ENCODE data around the gene AFG1L. TPM values are rescaled to one million over a fixed set of nuclear protein-coding genes. Genes with fewer than 3 reads are reported as not detected.

Gene AFG1L
- total RNA-seq, 1 experiment from 2014 or later: 4.9 TPM

GRCh38 chr6:108277295-108277694, 17.6 kb upstream of the AFG1L start:
- ChIA-PET POLR2A (no interaction called here), RAD21 (ENCODE audit: low non-redundant PET in 1 of 2, low total read pairs in 2 of 2, uncharacterized antibody in 2 of 2, unreplicated experiment in 2 of 2) (no interaction called here), CTCF (no interaction called here)
- no peaks in the 10 kb centered on the region for H3K9me3 ChIP-seq (ENCODE audit: control insufficient read depth in 1 of 2, insufficient read depth in 1 of 2, low read depth in 1 of 2, low read length in 2 of 2)
- H3K27ac ChIP-seq (ENCODE audit: low read depth, low read length): no peak overlapping the region
- H3K4me3 ChIP-seq (replicated peaks in 1 of 2; ENCODE audit: low read depth in 1 of 2, low read length in 2 of 2): no peak overlapping the region
- H3K36me3 ChIP-seq (ENCODE audit: control insufficient read depth in 1 of 2, insufficient read depth in 2 of 2, low read length in 2 of 2): no peaks in the 10 kb centered on the region
- TF ChIP-seq ZBTB33 (IDR thresholded peaks at IDR 0.05; ENCODE audit: extremely low read depth, insufficient replicate concordance, low read length) (no peak), SRF (IDR thresholded peaks at IDR 0.05; ENCODE audit: low read depth) (no peak), SP1 (IDR thresholded peaks at IDR 0.05; ENCODE audit: low read depth) (no peak), ZNF274 (IDR thresholded peaks at IDR 0.05; ENCODE audit: low read depth, low read length) (no peak), ELF1 (IDR thresholded peaks at IDR 0.05; ENCODE audit: borderline replicate concordance, low read depth) (no peak), JUND (IDR thresholded peaks at IDR 0.05) (no peak), EGR1 (IDR thresholded peaks at IDR 0.05; ENCODE audit: low read depth) (no peak), ZFX (IDR thresholded peaks at IDR 0.05) (no peak), POLR2AphosphoS5 (IDR thresholded peaks at IDR 0.05; ENCODE audit: low read depth, low read length) (no peak), CBX3 (IDR thresholded peaks at IDR 0.05; ENCODE audit: low read depth) (no peak)
- TF ChIP-seq, protein P1, sequence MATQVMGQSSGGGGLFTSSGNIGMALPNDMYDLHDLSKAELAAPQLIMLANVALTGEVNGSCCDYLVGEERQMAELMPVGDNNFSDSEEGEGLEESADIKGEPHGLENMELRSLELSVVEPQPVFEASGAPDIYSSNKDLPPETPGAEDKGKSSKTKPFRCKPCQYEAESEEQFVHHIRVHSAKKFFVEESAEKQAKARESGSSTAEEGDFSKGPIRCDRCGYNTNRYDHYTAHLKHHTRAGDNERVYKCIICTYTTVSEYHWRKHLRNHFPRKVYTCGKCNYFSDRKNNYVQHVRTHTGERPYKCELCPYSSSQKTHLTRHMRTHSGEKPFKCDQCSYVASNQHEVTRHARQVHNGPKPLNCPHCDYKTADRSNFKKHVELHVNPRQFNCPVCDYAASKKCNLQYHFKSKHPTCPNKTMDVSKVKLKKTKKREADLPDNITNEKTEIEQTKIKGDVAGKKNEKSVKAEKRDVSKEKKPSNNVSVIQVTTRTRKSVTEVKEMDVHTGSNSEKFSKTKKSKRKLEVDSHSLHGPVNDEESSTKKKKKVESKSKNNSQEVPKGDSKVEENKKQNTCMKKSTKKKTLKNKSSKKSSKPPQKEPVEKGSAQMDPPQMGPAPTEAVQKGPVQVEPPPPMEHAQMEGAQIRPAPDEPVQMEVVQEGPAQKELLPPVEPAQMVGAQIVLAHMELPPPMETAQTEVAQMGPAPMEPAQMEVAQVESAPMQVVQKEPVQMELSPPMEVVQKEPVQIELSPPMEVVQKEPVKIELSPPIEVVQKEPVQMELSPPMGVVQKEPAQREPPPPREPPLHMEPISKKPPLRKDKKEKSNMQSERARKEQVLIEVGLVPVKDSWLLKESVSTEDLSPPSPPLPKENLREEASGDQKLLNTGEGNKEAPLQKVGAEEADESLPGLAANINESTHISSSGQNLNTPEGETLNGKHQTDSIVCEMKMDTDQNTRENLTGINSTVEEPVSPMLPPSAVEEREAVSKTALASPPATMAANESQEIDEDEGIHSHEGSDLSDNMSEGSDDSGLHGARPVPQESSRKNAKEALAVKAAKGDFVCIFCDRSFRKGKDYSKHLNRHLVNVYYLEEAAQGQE (IDR thresholded peaks at IDR 0.05; ENCODE audit: low read depth): no peak
- TF ChIP-seq, protein P2, sequence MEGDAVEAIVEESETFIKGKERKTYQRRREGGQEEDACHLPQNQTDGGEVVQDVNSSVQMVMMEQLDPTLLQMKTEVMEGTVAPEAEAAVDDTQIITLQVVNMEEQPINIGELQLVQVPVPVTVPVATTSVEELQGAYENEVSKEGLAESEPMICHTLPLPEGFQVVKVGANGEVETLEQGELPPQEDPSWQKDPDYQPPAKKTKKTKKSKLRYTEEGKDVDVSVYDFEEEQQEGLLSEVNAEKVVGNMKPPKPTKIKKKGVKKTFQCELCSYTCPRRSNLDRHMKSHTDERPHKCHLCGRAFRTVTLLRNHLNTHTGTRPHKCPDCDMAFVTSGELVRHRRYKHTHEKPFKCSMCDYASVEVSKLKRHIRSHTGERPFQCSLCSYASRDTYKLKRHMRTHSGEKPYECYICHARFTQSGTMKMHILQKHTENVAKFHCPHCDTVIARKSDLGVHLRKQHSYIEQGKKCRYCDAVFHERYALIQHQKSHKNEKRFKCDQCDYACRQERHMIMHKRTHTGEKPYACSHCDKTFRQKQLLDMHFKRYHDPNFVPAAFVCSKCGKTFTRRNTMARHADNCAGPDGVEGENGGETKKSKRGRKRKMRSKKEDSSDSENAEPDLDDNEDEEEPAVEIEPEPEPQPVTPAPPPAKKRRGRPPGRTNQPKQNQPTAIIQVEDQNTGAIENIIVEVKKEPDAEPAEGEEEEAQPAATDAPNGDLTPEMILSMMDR (IDR thresholded peaks at IDR 0.05 in 2 of 3, conservative IDR thresholded peaks at IDR 0.05 in 1 of 3; ENCODE audit: borderline replicate concordance in 1 of 3, insufficient read depth in 1 of 3, low read depth in 2 of 3, low read length in 2 of 3): no peak
- no peaks in the 10 kb centered on the region for H3K27me3 ChIP-seq (ENCODE audit: insufficient read depth, low read length)
- peaks cover 5% of the 10 kb centered on the region; the same call in 1 of the 2 replicates for H3K9me2 ChIP-seq (ENCODE audit: insufficient read depth)
- no peaks in the 10 kb centered on the region for H3K79me2 ChIP-seq (ENCODE audit: insufficient read depth, low read length)
- ATAC-seq (no peak), DNase-seq (ENCODE audit: low read depth, low spot score) (no peak)
- H4K20me1 ChIP-seq (ENCODE audit: insufficient read depth): no peaks in the 10 kb centered on the region
- H3K4me2 ChIP-seq (ENCODE audit: low read length): no peak overlapping the region
- H3K9ac ChIP-seq (ENCODE audit: low read length): no peak overlapping the region
- no peak overlapping the region for H2AFZ ChIP-seq (ENCODE audit: low read depth, low read length, poor library complexity, severe bottlenecking)
- intact Hi-C loops (cut with micrococcal nuclease): no loop called here
- peaks cover 0 to 5% of the 10 kb centered on the region in 2 experiments; a peak in 1 of 4 replicates for H3K4me1 ChIP-seq (ENCODE audit: control insufficient read depth in 1 of 2, insufficient read depth in 2 of 2, low read length in 2 of 2)
- no TSS peak for BruUV-seq (replicated peaks)

Measured in HCT116 (cell line).